ENCODE data around the gene UGT1A8.
A peak's percentile ranks its signal among the peaks of the same experiment; 100 is the strongest.

Gene UGT1A8

GRCh38 chr2:233772153-233772552, 154.7 kb downstream of the UGT1A8 start:
- DNase-seq = no peak

- no peak for DNase-seq
Observed at GRCh38 chr2:233772583-233772982, 155.2 kb downstream of the UGT1A8 start.

GRCh38 chr2:233773854-233774253, 156.4 kb downstream of the UGT1A8 start:
- no peak for DNase-seq

GRCh38 chr2:233775414-233775813, 158.0 kb downstream of the UGT1A8 start:
- DNase-seq = no peak

GRCh38 chr2:233778030-233778429, 160.6 kb downstream of the UGT1A8 start, which contains the start of gene MROH2A:
MROH2A (plus strand) TSS chr2:233778330; CDS start chr2:233779359, 1,029 bp downstream.
- no peak for DNase-seq

- no peak for DNase-seq
Observed at GRCh38 chr2:233779722-233780121, 162.3 kb downstream of the UGT1A8 start.

GRCh38 chr2:233780771-233781170, 163.3 kb downstream of the UGT1A8 start:
- DNase-seq = no peak

GRCh38 chr2:233789554-233789953, 172.1 kb downstream of the UGT1A8 start:
- DNase-seq = no peak

GRCh38 chr2:233791151-233791882, 173.9 kb downstream of the UGT1A8 start:
- no peak for DNase-seq

GRCh38 chr2:233791883-233792329, 174.5 kb downstream of the UGT1A8 start:
- no peak for DNase-seq

GRCh38 chr2:233792720-233793119, 175.3 kb downstream of the UGT1A8 start:
- no peak for DNase-seq

GRCh38 chr2:233793465-233794127, 176.2 kb downstream of the UGT1A8 start:
- DNase-seq = peak; percentile 2 to 59 (median 13)

GRCh38 chr2:233794128-233794658, 176.8 kb downstream of the UGT1A8 start:
- no peak for DNase-seq

- DNase-seq = no peak
Observed at GRCh38 chr2:233795735-233796171, 178.3 kb downstream of the UGT1A8 start.

GRCh38 chr2:233796254-233796653, 178.8 kb downstream of the UGT1A8 start:
- no peak for DNase-seq

- DNase-seq = no peak
Observed at GRCh38 chr2:233798335-233799086, 181.1 kb downstream of the UGT1A8 start.

GRCh38 chr2:233799087-233799665, 181.7 kb downstream of the UGT1A8 start:
- no peak for DNase-seq

GRCh38 chr2:233799716-233800115, 182.3 kb downstream of the UGT1A8 start:
- no peak for DNase-seq

- no peak for DNase-seq
Observed at GRCh38 chr2:233800208-233800607, 182.8 kb downstream of the UGT1A8 start.

GRCh38 chr2:233801357-233802131, 184.1 kb downstream of the UGT1A8 start:
- DNase-seq = no peak

GRCh38 chr2:233802132-233802815, 184.8 kb downstream of the UGT1A8 start:
- DNase-seq = no peak
